Ovary (tissue), 9 donors: ENCODE measurements around the gene NBEAL2. TPM values are rescaled to one million over a fixed set of nuclear protein-coding genes. Genes with fewer than 3 reads are reported as not detected.

Experiments used
- DNase-seq, 5 donors: peaks; one replicate each; pipeline ENCODE4 v3.0.0-alpha.2; 2019 to 2020
- H3K27ac ChIP-seq, 2 donors: fragments of 200-600 bp; one replicate each; pipeline versions ENCODE4 v1.5.1 to v1.8.0; 2019 to 2022
- H3K27me3 ChIP-seq: fragments of 200-600 bp; one replicate; pipeline ENCODE4 v1.8.0; 2022
- H3K36me3 ChIP-seq: fragments of 200-600 bp; sonication (generic); one replicate; pipeline ENCODE4 v1.5.1; 2019
- H3K4me1 ChIP-seq: one replicate; pipeline ENCODE4 v1.8.1; 2013; ENCODE audit warnings: mild to moderate bottlenecking, moderate library complexity; ENCODE audit not compliant: insufficient read depth
- H3K4me3 ChIP-seq: fragments of 200-600 bp; sonication (generic); one replicate; pipeline ENCODE4 v1.5.1; 2017
- H3K9me3 ChIP-seq, 2 donors: fragments of 200-600 bp in 1 of 2; sonication (generic) in 1 of 2; one replicate each; pipeline versions ENCODE4 v1.5.1 to v1.8.1; 2013 to 2019; ENCODE audit warnings: mild to moderate bottlenecking in 1 of 2, moderate library complexity in 1 of 2
- EP300 ChIP-seq: sonication (generic); formaldehyde crosslinking; IDR thresholded peaks from one replicate; pipeline ENCODE4 v1.6.1; 2017; ENCODE audit warnings: antibody characterized with exemption
- POLR2A ChIP-seq: fragments of 450-650 bp; IDR thresholded peaks from one replicate; pipeline ENCODE4 v1.6.1; 2017; ENCODE audit warnings: antibody characterized with exemption, mild to moderate bottlenecking, moderate library complexity
- WGBS, 3 donors: extraction: QIAGEN DNeasy Blood & Tissue Kit in 1 of 3; methylation state at CpG; one replicate each; pipeline versions ENCODE4 v1.1.5 to v1.1.7; 2013 to 2017; 5-methylcytosine and 5-hydroxymethylcytosine counted together
- intact Hi-C, 4 donors: fragments of 100-400 bp; cut with DNase I; formaldehyde crosslinking; loops; one replicate each; pipeline versions ENCODE4 v1.11.0 to v1.15.1; 2022 to 2023
- polyA plus RNA-seq, 2 donors: library from polyadenylated mRNA; stranded (reverse); fragments of 200-250 nt in 1 of 2; fragments of 350-450 nt in 1 of 2; fragmentation: Illumina TruSeq in 1 of 2; extraction: RNeasy Lipid Tissue Mini Kit (QIAGEN cat#74804) in 1 of 2; gene quantifications; one replicate each; pipeline ENCODE4 v1.2.3, GENCODE V29; 2013 to 2014
- total RNA-seq, 7 donors: library from RNA; depleted of rRNA in 2 of 7; stranded (reverse); fragments of >200 nt in 2 of 7; fragmentation: NEBNext Ultra II Directional in 3 of 7; extraction: Animal tissue kit (Norgen Biotek cat#: 25700) in 3 of 7; gene quantifications; one replicate each; pipeline versions ENCODE4 v1.1.0 to v1.2.4, GENCODE V29; 2016 to 2023
- TF ChIP-seq, protein P1 (sequence below), 3 donors: fragments of 450-650 bp in 2 of 3; fragments of 200-600 bp in 1 of 3; IDR thresholded peaks; one replicate each; pipeline versions ENCODE4 v1.5.1 to v1.8.0; 2016 to 2022; ENCODE audit warnings: antibody characterized with exemption in 3 of 3, mild to moderate bottlenecking in 1 of 3
- donor health status: DM: no; HTN: no; CAD: no; lungs with moderate emphysema.
- donor health status: DM: no; HTN: no; CAD: no.
- donor health status: Bipolar disorder and iron deficiency.
- donor health status: DM: yes; HTN: yes; CAD: no.
- donor health status: DM: no; HTN: no; CAD: no.
- donor health status: DM: yes; HTN: yes; CAD: no.

Gene NBEAL2
- total and polyA plus RNA-seq, 9 donors, result 3.4 to 19.1 (median 13.7) TPM

DNA sequence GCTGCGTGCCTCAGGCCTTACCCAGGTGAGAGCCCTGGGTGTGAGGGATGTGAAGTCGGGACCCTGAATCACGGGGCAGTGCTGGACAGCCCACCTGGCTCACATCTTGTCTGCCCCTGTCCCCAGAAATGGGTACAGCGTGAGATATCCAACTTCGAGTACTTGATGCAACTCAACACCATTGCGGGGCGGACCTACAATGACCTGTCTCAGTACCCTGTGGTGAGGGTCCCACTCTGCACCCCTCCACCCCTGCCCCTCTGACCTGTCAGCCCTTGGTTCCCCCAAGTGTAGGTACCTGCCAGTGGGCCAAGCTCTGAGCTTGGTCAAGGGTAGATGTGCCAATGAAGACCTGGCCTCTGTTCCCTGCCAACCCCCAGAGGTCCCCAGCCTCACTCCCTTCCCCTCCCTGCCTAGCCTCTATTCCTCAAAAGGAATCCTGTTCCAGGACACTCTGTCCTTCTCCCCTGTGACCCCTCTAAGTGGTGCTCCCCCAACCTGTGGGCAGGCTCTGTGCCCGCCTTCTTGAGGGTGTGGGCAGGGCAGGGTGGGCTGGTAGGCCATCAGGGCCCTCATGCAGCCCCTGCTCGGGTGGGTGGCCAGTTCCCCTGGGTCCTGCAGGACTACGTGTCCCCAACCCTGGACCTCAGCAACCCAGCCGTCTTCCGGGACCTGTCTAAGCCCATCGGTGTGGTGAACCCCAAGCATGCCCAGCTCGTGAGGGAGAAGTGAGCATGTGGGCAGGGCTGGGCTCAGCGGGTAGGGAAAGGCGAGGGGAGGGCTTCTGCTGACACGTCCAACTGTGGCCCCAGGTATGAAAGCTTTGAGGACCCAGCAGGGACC lies 25.1 kb downstream of the NBEAL2 start:
- no peak overlapping the region for H3K27ac ChIP-seq
- TF ChIP-seq, protein P1, sequence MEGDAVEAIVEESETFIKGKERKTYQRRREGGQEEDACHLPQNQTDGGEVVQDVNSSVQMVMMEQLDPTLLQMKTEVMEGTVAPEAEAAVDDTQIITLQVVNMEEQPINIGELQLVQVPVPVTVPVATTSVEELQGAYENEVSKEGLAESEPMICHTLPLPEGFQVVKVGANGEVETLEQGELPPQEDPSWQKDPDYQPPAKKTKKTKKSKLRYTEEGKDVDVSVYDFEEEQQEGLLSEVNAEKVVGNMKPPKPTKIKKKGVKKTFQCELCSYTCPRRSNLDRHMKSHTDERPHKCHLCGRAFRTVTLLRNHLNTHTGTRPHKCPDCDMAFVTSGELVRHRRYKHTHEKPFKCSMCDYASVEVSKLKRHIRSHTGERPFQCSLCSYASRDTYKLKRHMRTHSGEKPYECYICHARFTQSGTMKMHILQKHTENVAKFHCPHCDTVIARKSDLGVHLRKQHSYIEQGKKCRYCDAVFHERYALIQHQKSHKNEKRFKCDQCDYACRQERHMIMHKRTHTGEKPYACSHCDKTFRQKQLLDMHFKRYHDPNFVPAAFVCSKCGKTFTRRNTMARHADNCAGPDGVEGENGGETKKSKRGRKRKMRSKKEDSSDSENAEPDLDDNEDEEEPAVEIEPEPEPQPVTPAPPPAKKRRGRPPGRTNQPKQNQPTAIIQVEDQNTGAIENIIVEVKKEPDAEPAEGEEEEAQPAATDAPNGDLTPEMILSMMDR (IDR thresholded peaks at IDR 0.05), result no peak
- no peak for TF ChIP-seq POLR2A
- TF ChIP-seq EP300, result no peak
- intact Hi-C loops, result loop anchor here in 1 of 4 donors (10.0 kb wide), 1 partner anchor 300 kb away; the partner anchor contains the start of gene TMIE
- H3K9me3 ChIP-seq, result no peaks in the 10 kb centered on the region
- no peaks in the 10 kb centered on the region for H3K27me3 ChIP-seq
- H3K36me3 ChIP-seq, result no peaks in the 10 kb centered on the region
- H3K4me3 ChIP-seq, result no peak overlapping the region
- 91 to 97% (median 94%) methylated on average over 17 of the region's 17 CpGs for WGBS, 3 donors
- H3K4me1 ChIP-seq, result no peaks in the 10 kb centered on the region
- peak in 2 of 5 donors; percentile 9 to 32 for DNase-seq

DNA sequence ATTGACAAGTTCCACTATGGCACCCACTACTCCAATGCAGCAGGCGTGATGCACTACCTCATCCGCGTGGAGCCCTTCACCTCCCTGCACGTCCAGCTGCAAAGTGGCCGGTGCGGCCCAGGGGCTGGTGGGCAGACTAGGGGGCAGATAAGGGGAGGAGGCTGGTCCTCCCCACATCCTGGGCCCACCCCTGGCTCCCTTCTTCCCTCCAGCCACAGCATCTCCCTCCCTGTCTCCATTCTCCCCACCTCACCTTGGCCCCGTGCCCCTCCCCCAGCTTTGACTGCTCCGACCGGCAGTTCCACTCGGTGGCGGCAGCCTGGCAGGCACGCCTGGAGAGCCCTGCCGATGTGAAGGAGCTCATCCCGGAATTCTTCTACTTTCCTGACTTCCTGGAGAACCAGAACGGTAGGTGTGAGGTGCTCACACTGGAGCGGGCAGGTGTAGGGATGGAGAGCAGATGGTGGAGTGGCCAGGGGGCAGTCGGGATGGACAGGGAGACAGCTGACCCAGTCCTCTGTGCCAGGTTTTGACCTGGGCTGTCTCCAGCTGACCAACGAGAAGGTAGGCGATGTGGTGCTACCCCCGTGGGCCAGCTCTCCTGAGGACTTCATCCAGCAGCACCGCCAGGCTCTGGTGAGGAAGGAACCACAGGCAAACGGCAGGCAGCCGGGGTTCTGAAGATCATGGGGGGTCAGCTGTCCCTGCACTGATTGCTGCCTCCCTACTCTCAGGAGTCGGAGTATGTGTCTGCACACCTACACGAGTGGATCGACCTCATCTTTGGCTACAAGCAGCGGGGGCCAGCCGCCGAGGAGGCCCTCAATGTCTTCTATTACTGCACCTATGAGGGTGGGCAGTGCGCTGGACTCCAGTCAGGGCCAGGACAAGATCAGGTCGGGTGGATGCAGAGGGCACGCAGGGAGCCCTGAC lies 26.0 kb downstream of the NBEAL2 start:
- Histone ChIP-seq H3K36me3 (no peaks in the 10 kb centered on the region), H3K9me3 (no peaks in the 10 kb centered on the region), H3K4me1 (peaks cover 4% of the 10 kb centered on the region), H3K27ac (no peak overlapping the region), H3K4me3 (no peak overlapping the region), H3K27me3 (no peaks in the 10 kb centered on the region)
- intact Hi-C loops, result loop anchor here in 1 of 4 donors (10.0 kb wide), 1 partner anchor 301 kb away; the partner anchor contains the start of gene TMIE
- peak in 3 of 5 donors; percentile 8 to 36 (median 28) for DNase-seq
- TF ChIP-seq EP300 (no peak), POLR2A (no peak)
- TF ChIP-seq, protein P1 (IDR thresholded peaks at IDR 0.05), result no peak
- 76 to 80% (median 79%) methylated on average over 32 of the region's 32 CpGs for WGBS, 3 donors

DNA sequence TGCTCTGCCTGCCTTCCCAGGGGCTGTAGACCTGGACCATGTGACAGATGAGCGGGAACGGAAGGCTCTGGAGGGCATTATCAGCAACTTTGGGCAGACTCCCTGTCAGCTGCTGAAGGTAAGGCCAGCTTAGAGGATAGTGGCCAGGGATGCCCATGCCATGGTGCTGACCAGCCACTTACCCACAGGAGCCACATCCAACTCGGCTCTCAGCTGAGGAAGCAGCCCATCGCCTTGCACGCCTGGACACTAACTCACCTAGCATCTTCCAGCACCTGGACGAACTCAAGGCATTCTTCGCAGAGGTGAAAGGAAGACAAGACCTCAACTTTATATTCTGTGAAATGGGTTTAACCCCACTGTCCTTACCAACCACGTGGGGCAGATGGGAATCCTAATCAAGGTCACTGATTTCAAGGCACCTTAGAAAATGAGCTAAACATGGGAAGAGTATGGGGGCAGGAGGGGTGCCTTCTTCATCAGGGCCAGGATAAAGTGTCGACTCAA lies 26.7 kb downstream of the NBEAL2 start:
- Histone ChIP-seq H3K4me3 (no peak overlapping the region), H3K4me1 (peaks cover 4% of the 10 kb centered on the region), H3K36me3 (no peaks in the 10 kb centered on the region), H3K27me3 (no peaks in the 10 kb centered on the region), H3K27ac (no peak overlapping the region), H3K9me3 (no peaks in the 10 kb centered on the region)
- DNase-seq, result peak in 1 of 5 donors; percentile 24
- 83 to 93% (median 89%) methylated on average over 9 of the region's 9 CpGs for WGBS, 3 donors
- TF ChIP-seq POLR2A (no peak), EP300 (no peak)
- TF ChIP-seq, protein P1 (IDR thresholded peaks at IDR 0.05), result no peak
- intact Hi-C loops, result loop anchor here in 1 of 4 donors (10.0 kb wide), 1 partner anchor 301 kb away; the partner anchor contains the start of gene TMIE

DNA sequence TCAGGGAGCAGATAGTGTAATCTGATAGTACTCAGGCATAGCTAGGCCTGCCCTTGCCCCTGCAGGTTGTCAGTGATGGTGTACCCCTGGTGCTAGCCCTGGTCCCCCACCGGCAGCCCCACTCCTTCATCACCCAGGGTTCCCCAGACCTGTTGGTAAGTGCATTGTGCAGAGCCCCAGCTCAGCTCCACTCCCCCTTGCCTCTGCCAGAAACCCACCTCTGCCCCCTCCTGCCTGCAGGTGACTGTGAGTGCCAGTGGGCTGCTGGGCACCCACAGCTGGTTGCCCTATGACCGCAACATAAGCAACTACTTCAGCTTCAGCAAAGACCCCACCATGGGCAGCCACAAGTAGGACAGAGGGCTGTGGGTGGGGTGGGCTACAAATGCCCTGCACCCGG lies 27.5 kb downstream of the NBEAL2 start:
- WGBS, 3 donors, result 88 to 93% (median 92%) methylated on average over 3 of the region's 3 CpGs
- no peaks in the 10 kb centered on the region for H3K36me3 ChIP-seq
- H3K4me3 ChIP-seq, result no peak overlapping the region
- H3K9me3 ChIP-seq, result no peaks in the 10 kb centered on the region
- H3K27ac ChIP-seq, result no peak overlapping the region
- no peak for TF ChIP-seq EP300
- TF ChIP-seq, protein P1 (IDR thresholded peaks at IDR 0.05), result no peak
- TF ChIP-seq POLR2A, result no peak
- intact Hi-C loops, result loop anchor here in 1 of 4 donors (10.0 kb wide), 1 partner anchor 302 kb away; the partner anchor contains the start of gene TMIE
- peak in 2 of 5 donors; percentile 17 to 26 for DNase-seq
- H3K27me3 ChIP-seq, result no peaks in the 10 kb centered on the region
- H3K4me1 ChIP-seq, result peaks cover 4% of the 10 kb centered on the region
